SKM-1 treated with dmso at 0.1 percent for 144 hours (cell line): ENCODE data around the gene RPL35.

Experiments
- DNase-seq: peaks from one replicate; lab custom pipeline; 2025; ENCODE audit not compliant: unreplicated experiment; lab: John Stamatoyannopoulos, UW

Gene RPL35

GRCh38 chr9:124861342-124862229, at the start of gene RPL35, which contains the start of gene ARPC5L:
RPL35 (minus strand) TSS chr9:124861957; CDS start chr9:124861912, 45 bp downstream.
ARPC5L (plus strand) TSS chr9:124862130; CDS start chr9:124869291, 7,161 bp downstream.
- DNase-seq: peak; percentile 90

- DNase-seq: no peak
Observed at GRCh38 chr9:124908098-124908497, 46.3 kb upstream of the RPL35 start.

DNA sequence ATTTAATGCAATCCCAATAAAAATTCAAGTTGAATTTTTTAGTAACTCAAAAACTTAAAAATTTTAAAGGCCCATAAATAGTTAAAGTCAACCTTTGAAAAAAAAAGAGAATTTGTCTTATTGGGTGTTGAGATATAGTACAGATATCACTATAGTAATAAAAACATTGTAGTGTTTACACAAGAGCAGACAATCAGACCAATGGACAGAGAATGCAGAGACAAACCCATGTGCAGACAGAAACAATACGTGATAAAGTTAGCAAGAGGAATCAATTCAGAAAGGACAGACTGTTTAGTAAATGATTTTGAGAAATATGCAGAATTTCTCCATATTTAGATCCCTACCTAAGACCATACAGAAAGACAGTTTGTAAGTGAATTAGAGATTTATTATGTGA, 45.2 kb upstream of the RPL35 start:
- DNase-seq: no peak

GRCh38 chr9:124899845-124900244, 38.1 kb upstream of the RPL35 start:
- DNase-seq: no peak

- DNase-seq: no peak
Observed at GRCh38 chr9:124897570-124898460, 36.1 kb upstream of the RPL35 start.

- no peak for DNase-seq
Observed at GRCh38 chr9:124894741-124895170, 33.0 kb upstream of the RPL35 start.

- DNase-seq: no peak
Observed at GRCh38 chr9:124894035-124894740, 32.4 kb upstream of the RPL35 start.

- DNase-seq: no peak
Observed at GRCh38 chr9:124890179-124890578, 28.4 kb upstream of the RPL35 start.

GRCh38 chr9:124889006-124889405, 27.2 kb upstream of the RPL35 start:
- DNase-seq: no peak

DNA sequence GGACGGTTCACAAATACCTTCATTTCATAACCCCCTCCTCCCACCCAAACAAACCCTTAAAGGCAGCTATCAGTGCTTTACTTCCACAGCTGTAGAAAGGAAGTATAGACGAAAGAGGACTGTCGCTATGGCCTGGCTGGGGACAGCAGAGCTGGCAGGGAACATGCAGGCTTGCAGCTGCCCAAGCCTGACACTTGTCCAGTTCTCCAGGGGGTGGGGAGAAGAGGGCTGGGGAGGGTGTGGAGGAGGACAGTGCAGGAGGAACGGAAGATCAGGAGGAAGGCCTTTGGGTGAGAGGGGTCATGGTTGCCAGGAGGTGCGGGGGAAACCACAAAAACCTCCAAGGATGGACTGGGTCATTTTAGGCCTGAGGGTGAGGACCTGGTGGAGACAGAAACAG, 26.1 kb upstream of the RPL35 start:
- no peak for DNase-seq

GRCh38 chr9:124886866-124887492, 25.2 kb upstream of the RPL35 start:
- DNase-seq: no peak

- DNase-seq: no peak
Observed at GRCh38 chr9:124886461-124886860, 24.7 kb upstream of the RPL35 start.

- DNase-seq: no peak
Observed at GRCh38 chr9:124885551-124885950, 23.8 kb upstream of the RPL35 start.

GRCh38 chr9:124884376-124884775, 22.6 kb upstream of the RPL35 start:
- no peak for DNase-seq

GRCh38 chr9:124882231-124882630, 20.5 kb upstream of the RPL35 start:
- DNase-seq: no peak

GRCh38 chr9:124881138-124881743, 19.5 kb upstream of the RPL35 start:
- DNase-seq: no peak

DNA sequence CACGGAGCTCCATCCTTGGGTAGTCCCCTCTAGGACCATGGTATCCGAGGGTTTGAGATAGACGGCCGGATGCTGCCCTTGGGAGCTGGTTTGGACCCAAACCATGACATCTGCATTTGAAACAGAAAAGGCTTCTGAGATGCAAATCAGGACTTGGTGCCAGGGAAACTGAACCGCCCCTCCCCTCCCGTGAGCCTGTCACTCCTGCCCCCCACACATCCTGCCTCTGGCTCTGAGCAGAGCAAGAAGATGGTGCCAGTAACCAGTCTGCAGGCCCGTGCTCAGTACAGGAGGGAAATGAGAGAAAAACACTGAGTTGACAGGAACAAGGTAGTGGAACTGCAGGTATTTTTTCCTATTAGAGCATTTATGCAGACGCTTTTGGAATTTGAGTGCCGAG, 18.7 kb upstream of the RPL35 start:
- no peak for DNase-seq

DNA sequence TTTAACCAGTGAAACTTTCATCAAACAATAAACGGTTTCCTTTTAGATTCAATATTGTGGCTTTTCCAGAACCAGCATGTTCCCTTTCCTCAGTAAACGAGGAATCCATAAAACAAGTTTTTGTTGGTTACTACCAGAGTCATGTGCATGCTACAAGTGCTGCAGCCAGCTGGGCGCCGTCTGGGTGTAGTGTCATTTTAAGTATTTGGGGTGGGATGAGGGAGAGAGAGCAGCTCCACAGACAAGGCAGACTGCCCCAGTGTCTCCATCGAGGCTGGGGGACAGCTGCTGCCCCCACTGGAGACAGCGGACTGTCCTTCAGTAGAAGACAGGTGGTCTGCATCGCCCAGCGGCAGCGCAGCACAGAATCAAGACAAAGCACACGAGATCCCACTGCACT, 17.5 kb upstream of the RPL35 start:
- DNase-seq: no peak

- no peak for DNase-seq
Observed at GRCh38 chr9:124878518-124878917, 16.8 kb upstream of the RPL35 start.

GRCh38 chr9:124878021-124878420, 16.3 kb upstream of the RPL35 start:
- no peak for DNase-seq
